KOPT-K1 (cell line): Measurements from ENCODE around the gene CD84.

Experiments
- H3K27ac ChIP-seq: fragments of 200-600 bp; sonication (generic); 2 replicates; pipeline ENCODE4 v1.5.1; 2016; ENCODE audit warnings: antibody characterized with exemption, mild to moderate bottlenecking, low read depth, low read length; ENCODE audit not compliant: poor library complexity, severe bottlenecking
- H3K36me3 ChIP-seq: fragments of 200-600 bp; sonication (generic); 2 replicates; pipeline ENCODE4 v1.5.1; 2017; ENCODE audit warnings: antibody characterized with exemption, mild to moderate bottlenecking, low read length, moderate library complexity; ENCODE audit not compliant: insufficient read depth
- H3K9me3 ChIP-seq: fragments of 200-600 bp; sonication (generic); 2 replicates; pipeline ENCODE4 v1.5.1; 2017; ENCODE audit warnings: antibody characterized with exemption, low read length, mild to moderate bottlenecking; ENCODE audit not compliant: insufficient read depth, poor library complexity, severe bottlenecking

The CD84 gene

GRCh38 chr1:160618763-160619274 lies 39.5 kb upstream of the CD84 start:
- H3K27ac ChIP-seq = no peak overlapping the region
- H3K36me3 ChIP-seq = no peaks in the 10 kb centered on the region
- H3K9me3 ChIP-seq = no peaks in the 10 kb centered on the region

- H3K9me3 ChIP-seq = no peaks in the 10 kb centered on the region
- no peaks in the 10 kb centered on the region for H3K36me3 ChIP-seq
- no peak overlapping the region for H3K27ac ChIP-seq
Measured at GRCh38 chr1:160618327-160618726, 39.0 kb upstream of the CD84 start.

- no peak overlapping the region for H3K27ac ChIP-seq
- H3K36me3 ChIP-seq = 0 out of 2 replicates have a peak, but pooled peaks cover 1% of the 10 kb centered on the region
Measured at GRCh38 chr1:160615660-160616059, 36.4 kb upstream of the CD84 start.

DNA sequence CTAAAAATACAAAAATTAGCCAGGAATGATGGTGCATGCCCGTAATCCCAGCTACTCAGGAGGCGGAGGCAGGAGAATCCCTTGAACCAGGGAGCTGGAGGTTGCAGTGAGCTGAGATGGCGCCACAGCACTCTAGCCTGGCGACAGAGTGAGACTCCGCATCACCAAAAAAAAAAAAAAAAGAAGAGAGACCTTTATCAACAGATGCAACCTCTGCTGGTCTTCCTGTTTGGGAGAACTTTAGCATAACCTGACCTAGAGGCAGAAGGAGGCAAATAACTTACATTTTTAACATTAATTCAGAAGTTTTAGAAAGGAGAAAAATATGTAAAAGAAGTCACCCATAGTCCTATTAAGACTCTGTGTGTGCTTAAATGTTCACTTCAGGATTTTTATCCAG lies 35.1 kb upstream of the CD84 start:
- peaks cover 12% of the 10 kb centered on the region; the same call in 1 of the 2 replicates for H3K36me3 ChIP-seq
- H3K27ac ChIP-seq = no peak overlapping the region
- H3K9me3 ChIP-seq = no peaks in the 10 kb centered on the region

More at GRCh38 chr1:160615660-160616059, 36.4 kb upstream of the CD84 start:
- H3K9me3 ChIP-seq = no peaks in the 10 kb centered on the region

GRCh38 chr1:160612613-160613218 lies 33.4 kb upstream of the CD84 start:
- Histone ChIP-seq H3K9me3 (no peaks in the 10 kb centered on the region), H3K27ac (no peak overlapping the region), H3K36me3 (peaks cover 12% of the 10 kb centered on the region; the same call in 1 of the 2 replicates)

DNA sequence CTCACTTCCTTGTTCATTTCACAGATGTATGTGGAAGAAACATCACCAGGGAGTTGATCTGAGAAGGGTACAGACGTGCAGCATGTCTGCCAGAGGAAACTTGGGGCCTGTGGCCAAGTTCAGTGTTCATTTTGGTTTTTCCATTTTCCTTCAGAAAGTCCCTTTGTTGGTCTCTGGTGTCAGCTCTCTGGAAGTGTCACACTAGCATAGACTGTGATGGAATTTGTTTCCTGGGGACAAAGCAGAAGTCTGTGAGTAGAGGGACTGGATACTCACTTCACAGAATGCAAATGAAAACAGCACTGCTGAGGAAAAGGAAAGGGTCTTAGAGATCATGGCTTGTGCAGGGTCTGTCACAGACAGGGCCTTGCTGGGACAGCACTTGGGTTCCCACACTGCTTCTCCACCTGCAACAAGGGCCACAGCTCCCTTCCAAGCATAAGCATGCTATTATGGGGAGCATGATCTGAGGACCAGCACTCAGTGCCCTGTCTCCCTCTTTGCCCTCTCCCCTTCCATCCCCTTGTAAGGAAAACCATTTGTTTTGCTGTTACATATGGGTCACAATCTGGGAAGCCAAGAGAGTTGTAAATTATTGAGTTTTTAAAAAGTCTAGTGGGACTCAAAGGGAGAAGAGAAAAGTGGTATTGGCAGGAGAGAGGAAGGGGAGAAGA lies 31.4 kb upstream of the CD84 start:
- no peaks in the 10 kb centered on the region for H3K9me3 ChIP-seq
- peaks cover 12% of the 10 kb centered on the region; the same call in 1 of the 2 replicates for H3K36me3 ChIP-seq
- peak overlapping the region; percentile 44 for H3K27ac ChIP-seq

GRCh38 chr1:160608941-160609340 lies 29.6 kb upstream of the CD84 start:
- Histone ChIP-seq H3K27ac (peak overlapping the region; percentile 12), H3K9me3 (peaks cover 13% of the 10 kb centered on the region), H3K36me3 (peaks cover 12% of the 10 kb centered on the region; the same call in 1 of the 2 replicates)

DNA sequence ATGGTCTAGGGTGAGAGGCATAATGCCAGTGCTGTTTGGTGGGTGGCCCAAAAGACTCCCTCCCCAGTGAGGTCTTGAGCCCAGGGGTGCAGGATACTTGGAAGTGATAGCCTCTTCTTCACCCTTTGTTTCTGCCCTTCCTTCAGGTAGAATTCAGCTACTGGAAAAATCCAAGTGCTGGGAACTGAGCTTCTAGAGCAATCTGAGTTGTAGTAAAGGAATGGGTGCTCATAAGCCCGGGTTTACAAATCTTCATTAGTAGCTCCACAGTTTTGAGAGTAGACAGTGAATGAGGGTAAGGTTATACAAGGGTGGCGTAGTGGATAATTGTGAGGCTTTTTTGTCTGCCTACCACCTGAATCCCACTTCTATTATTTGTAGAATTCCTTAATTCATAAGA lies 29.2 kb upstream of the CD84 start:
- Histone ChIP-seq H3K36me3 (peaks cover 12% of the 10 kb centered on the region; the same call in 1 of the 2 replicates), H3K27ac (peak overlapping the region; percentile 21), H3K9me3 (peaks cover 13% of the 10 kb centered on the region)

DNA sequence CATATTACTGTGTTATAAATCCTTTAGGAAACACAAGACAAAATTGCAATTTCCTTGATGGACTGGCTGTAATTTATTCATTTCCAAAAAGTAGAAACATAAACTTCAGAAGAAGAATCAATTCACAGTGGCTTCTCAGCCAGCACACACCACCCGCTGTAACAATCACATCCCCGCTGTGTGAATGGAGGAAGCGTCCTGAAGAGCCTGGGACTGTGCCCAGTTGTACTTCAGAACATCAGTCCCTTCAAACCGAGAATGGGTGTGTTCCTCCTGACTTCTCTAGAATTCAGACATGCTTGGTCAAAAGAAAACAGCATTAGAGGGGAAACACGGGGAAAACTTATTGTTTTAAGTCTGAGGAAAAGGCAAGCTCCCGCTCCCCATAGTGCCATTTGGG lies 28.8 kb upstream of the CD84 start:
- H3K36me3 ChIP-seq = peaks cover 12% of the 10 kb centered on the region; the same call in 1 of the 2 replicates
- H3K27ac ChIP-seq = peak overlapping the region; percentile 21
- peaks cover 13% of the 10 kb centered on the region for H3K9me3 ChIP-seq

GRCh38 chr1:160607672-160608032 lies 28.4 kb upstream of the CD84 start:
- H3K9me3 ChIP-seq = peaks cover 13% of the 10 kb centered on the region
- peak overlapping the region; percentile 58 for H3K27ac ChIP-seq
- H3K36me3 ChIP-seq = peaks cover 12% of the 10 kb centered on the region; the same call in 1 of the 2 replicates

DNA sequence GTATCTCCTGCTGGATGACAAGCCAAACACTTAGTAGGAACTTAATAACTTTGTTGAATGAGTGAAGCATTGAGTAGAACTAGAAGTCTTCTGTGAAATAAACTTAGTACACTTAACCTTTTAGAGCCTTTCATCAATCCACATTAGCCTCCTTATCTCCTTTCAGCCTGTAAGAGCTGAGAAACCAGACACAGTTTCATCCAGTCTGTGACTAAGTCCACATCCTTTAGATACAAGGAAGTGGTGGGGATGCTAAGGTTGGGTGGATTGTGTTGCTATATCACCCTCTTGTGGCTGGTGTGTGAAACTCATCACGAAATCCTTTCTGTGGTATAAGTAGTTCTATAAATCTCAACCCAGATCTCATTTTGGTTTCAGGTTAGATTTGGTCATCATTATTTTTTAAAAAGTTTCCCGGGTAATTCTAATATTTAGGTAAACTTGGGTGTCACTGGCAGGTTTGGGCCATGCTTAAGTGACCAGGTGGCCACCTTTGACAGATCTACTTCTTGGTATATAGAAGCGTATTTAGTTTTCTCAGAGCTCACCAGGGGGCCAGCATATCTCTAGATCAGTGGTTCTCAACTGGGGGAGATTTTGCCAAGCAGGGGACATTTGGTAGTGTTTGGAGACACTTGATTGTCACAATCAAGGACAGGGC lies 27.8 kb upstream of the CD84 start:
- Histone ChIP-seq H3K27ac (peak overlapping the region; percentile 58), H3K36me3 (peaks cover 12% of the 10 kb centered on the region; the same call in 1 of the 2 replicates), H3K9me3 (peaks cover 14% of the 10 kb centered on the region)

- Histone ChIP-seq H3K9me3 (peaks cover 20% of the 10 kb centered on the region), H3K36me3 (peaks cover 12% of the 10 kb centered on the region; the same call in 1 of the 2 replicates), H3K27ac (peak overlapping the region; percentile 58)
Measured at GRCh38 chr1:160606611-160607010, 27.3 kb upstream of the CD84 start.

GRCh38 chr1:160605792-160606479 lies 26.6 kb upstream of the CD84 start:
- Histone ChIP-seq H3K27ac (peak overlapping the region; percentile 58), H3K36me3 (peaks cover 12% of the 10 kb centered on the region; the same call in 1 of the 2 replicates), H3K9me3 (peaks cover 26% of the 10 kb centered on the region)

GRCh38 chr1:160605205-160605604 lies 25.9 kb upstream of the CD84 start:
- H3K27ac ChIP-seq = peak overlapping the region; percentile 58
- H3K36me3 ChIP-seq = peaks cover 7% of the 10 kb centered on the region; the same call in 1 of the 2 replicates
- peaks cover 32% of the 10 kb centered on the region for H3K9me3 ChIP-seq

DNA sequence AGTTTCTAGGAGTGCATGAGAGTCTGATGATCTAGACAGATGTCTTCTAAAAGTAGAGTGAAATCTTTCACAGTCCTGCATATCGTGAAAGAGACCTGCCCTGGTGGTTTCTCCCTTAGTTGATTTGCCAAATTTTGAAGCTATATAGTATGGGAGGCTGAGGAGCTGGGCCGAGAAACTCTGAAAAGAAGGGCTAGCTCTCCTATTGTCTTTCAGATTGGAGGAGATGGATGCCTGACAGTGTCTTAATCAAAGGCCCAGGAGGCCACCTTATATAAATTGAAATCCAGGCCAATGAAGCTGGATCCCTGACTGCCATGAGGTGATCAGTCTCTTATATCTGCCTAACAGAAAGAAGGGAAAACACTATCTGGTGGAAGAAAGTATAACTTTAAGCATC lies 18.4 kb upstream of the CD84 start:
- Histone ChIP-seq H3K9me3 (peaks cover 36% of the 10 kb centered on the region), H3K36me3 (no peaks in the 10 kb centered on the region), H3K27ac (no peak overlapping the region)
